Measurements from ENCODE around the gene GNG4. TPM values are rescaled to one million over a fixed set of nuclear protein-coding genes. Genes with fewer than 3 reads are reported as not detected.

GNG4 gene
- total and polyA plus RNA-seq, 9 of the 15 experiments (the other 6 are each of a cell fraction or from before 2014, with no cell fraction given): 0.06 to 0.58 (median 0.08) TPM; not detected in 4

- H3K4me2 ChIP-seq (ENCODE audit: insufficient read depth, low read length): no peak overlapping the region
- in situ Hi-C loops (cut with MboI) (no loop called here), intact Hi-C loops (cut with micrococcal nuclease) (no loop called here)
- H3K27me3 ChIP-seq (ENCODE audit: control insufficient read depth in 2 of 2, insufficient read depth in 2 of 2, low read length in 2 of 2): peaks cover 30 to 65% of the 10 kb centered on the region in 2 experiments
- H3K4me1 ChIP-seq (replicated peaks in 1 of 2; ENCODE audit: control insufficient read depth in 2 of 2, insufficient read depth in 2 of 2, low read length in 2 of 2): no peaks in the 10 kb centered on the region
- ATAC-seq: peak; percentile 74
- no peaks in the 10 kb centered on the region for H3K9me1 ChIP-seq (ENCODE audit: control insufficient read depth, insufficient read depth, low read length)
- no peak overlapping the region for H3K4me3 ChIP-seq
- no peaks in the 10 kb centered on the region for H3K9me3 ChIP-seq (replicated peaks; ENCODE audit: control insufficient read depth, insufficient read depth, low read depth, low read length)
- peak in 3 of 4 experiments; percentile 11 to 66 (median 64) for DNase-seq (ENCODE audit: extremely low read depth in 1 of 4, low spot score in 3 of 4)
- H3K79me2 ChIP-seq (ENCODE audit: control insufficient read depth, insufficient read depth, low read length): no peaks in the 10 kb centered on the region
- ChIA-PET POLR2A (interaction anchor here (1.2 kb wide), 1 partner anchor 63 kb away, joined by 3 read pairs; no protein-coding TSS in a partner anchor), CTCF (ENCODE audit: low intra/inter-chr PET ratio) (no interaction called here)
- no peak overlapping the region for H3K9ac ChIP-seq (ENCODE audit: insufficient read depth in 1 of 2, low read depth in 2 of 2, low read length in 2 of 2)
- no peak overlapping the region for H3K27ac ChIP-seq (ENCODE audit: extremely low read depth, low read depth, low read length)
- peak; percentile 48 for FAIRE-seq
- H4K20me1 ChIP-seq (replicated peaks; ENCODE audit: control insufficient read depth, insufficient read depth, low read length): peaks cover 6% of the 10 kb centered on the region; the same call in 1 of the 2 replicates
- no TSS peak for BruUV-seq (replicated peaks)
- WGBS (ENCODE audit: insufficient coverage, low coverage, missing lambda C conversion rate): 3% methylated on average over 5 of the region's 5 CpGs
- TF ChIP-seq CTCF (IDR thresholded peaks at IDR 0.05 in 2 of 3, conservative IDR thresholded peaks at IDR 0.05 in 1 of 3; ENCODE audit: insufficient read depth in 2 of 3, low read depth in 1 of 3, low read length in 3 of 3) (peak; percentile 13 to 58 (median 24); a peak in 3 of 6 replicates), BCL6 (CRISPR knock-in tag; IDR thresholded peaks at IDR 0.05) (no peak)
- no peaks in the 10 kb centered on the region for H3K36me3 ChIP-seq (ENCODE audit: control insufficient read depth, insufficient read depth, low read length)
- H2AFZ ChIP-seq (ENCODE audit: low read depth, low read length): no peak overlapping the region
Measured at GRCh38 chr1:235599536-235599935, 50.0 kb downstream of the GNG4 start.

All from K562 (cell line).